ENCODE results near the gene MIA2.

Gene MIA2

DNA sequence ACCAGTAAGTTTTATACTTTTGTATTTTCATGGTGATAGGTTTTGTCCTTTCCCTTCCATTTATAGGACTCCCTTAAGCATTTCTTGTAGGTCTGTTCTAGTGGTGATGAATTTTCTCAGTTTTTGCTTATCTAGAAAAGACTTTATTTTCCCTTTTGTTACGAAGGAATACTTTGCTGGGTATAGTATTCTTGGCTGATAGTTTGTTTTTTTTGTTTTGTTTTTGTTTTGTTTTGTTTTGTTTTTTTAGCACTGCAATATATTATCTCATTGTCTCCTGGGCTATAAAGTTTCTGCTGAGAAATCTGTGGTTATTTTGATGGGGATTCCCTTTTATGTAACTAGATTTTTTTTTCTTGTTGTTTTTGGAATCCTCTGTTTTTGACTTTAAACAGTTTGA lies 130.8 kb downstream of the MIA2 start:
- Histone ChIP-seq H3K4me1 (ENCODE audit: insufficient read depth, low read length) (peaks cover 13% of the 10 kb centered on the region), H3K9me3 (ENCODE audit: control insufficient read depth, insufficient read depth, low read length) (no peaks in the 10 kb centered on the region), H3K9ac (ENCODE audit: low read depth, low read length) (no peak overlapping the region), H3K36me3 (ENCODE audit: insufficient read depth, low read length) (no peaks in the 10 kb centered on the region)

DNA sequence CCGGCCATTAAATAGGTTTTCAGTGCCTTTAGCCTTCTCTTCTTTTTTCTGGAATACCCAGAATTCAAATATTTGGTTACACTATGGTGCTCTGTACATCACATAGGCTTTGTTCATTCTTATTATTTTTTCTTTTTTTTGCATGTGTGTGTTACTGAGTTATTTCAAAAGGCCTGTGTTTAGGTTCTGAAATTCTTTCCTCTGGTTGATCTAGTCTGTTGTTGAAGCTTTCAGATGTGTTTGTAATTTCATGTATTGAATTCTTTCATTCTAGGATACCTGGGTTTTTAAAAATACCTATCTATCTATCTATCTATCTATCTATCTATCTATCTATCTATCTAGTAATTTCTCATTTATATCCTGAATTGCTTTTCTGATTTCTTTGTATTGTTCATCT lies 131.6 kb downstream of the MIA2 start:
- Histone ChIP-seq H3K4me1 (ENCODE audit: insufficient read depth, low read length) (peaks cover 13% of the 10 kb centered on the region), H3K9ac (ENCODE audit: low read depth, low read length) (no peak overlapping the region), H3K9me3 (ENCODE audit: control insufficient read depth, insufficient read depth, low read length) (no peaks in the 10 kb centered on the region), H3K36me3 (ENCODE audit: insufficient read depth, low read length) (no peaks in the 10 kb centered on the region)

GRCh38 chr14:39366460-39367386 lies 133.0 kb downstream of the MIA2 start:
- Histone ChIP-seq H3K9ac (ENCODE audit: low read depth, low read length) (no peak overlapping the region), H3K36me3 (ENCODE audit: insufficient read depth, low read length) (no peaks in the 10 kb centered on the region), H3K4me1 (ENCODE audit: insufficient read depth, low read length) (peaks cover 13% of the 10 kb centered on the region), H3K9me3 (ENCODE audit: control insufficient read depth, insufficient read depth, low read length) (no peaks in the 10 kb centered on the region)

DNA sequence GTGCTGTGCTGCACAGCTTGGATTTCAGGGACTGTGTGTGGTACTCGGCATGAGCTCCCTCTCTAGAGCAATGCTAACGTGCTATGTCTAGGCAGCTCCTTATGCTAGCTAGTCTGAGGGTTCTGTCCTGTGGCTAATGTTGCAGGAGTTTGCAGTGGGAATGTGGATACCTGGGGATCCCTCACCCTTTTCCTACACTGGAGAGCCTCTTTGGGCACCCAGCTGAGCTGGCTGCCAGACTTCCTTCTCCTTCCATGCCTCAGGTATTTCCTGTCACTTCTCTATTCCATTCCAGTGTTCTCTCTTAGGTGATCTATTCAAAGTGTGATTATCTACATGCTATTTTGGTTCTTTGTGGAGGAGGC lies 133.7 kb downstream of the MIA2 start:
- no peak overlapping the region for H3K9ac ChIP-seq (ENCODE audit: low read depth, low read length)
- peaks cover 13% of the 10 kb centered on the region for H3K4me1 ChIP-seq (ENCODE audit: insufficient read depth, low read length)
- no peaks in the 10 kb centered on the region for H3K9me3 ChIP-seq (ENCODE audit: control insufficient read depth, insufficient read depth, low read length)
- no peaks in the 10 kb centered on the region for H3K36me3 ChIP-seq (ENCODE audit: insufficient read depth, low read length)

GRCh38 chr14:39368261-39368959 lies 134.7 kb downstream of the MIA2 start:
- Histone ChIP-seq H3K36me3 (ENCODE audit: insufficient read depth, low read length) (no peaks in the 10 kb centered on the region), H3K9me3 (ENCODE audit: control insufficient read depth, insufficient read depth, low read length) (no peaks in the 10 kb centered on the region), H3K9ac (ENCODE audit: low read depth, low read length) (no peak overlapping the region), H3K4me1 (ENCODE audit: insufficient read depth, low read length) (peaks cover 13% of the 10 kb centered on the region)

DNA sequence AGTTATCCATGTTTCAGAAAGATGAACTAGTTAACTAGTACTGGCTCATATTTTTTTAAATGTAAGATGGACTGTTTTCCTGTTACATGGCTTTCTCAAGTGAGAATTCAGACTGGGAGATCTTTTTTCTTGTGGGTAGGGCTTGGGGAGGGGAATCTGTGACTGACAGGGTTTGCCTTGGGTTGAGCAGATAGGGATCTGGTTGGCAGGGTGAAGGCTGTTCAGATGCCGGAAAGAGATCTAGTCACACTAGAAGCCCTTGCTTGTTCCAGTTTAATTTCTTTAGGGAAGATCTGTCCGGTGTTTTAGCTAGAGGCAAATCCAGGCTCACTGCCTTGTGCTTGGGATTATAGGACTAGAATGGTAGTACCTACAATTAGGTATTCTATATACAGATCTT lies 135.3 kb downstream of the MIA2 start:
- no peaks in the 10 kb centered on the region for H3K36me3 ChIP-seq (ENCODE audit: insufficient read depth, low read length)
- no peak overlapping the region for H3K9ac ChIP-seq (ENCODE audit: low read depth, low read length)
- H3K9me3 ChIP-seq (ENCODE audit: control insufficient read depth, insufficient read depth, low read length): no peaks in the 10 kb centered on the region
- peaks cover 13% of the 10 kb centered on the region for H3K4me1 ChIP-seq (ENCODE audit: insufficient read depth, low read length)

DNA sequence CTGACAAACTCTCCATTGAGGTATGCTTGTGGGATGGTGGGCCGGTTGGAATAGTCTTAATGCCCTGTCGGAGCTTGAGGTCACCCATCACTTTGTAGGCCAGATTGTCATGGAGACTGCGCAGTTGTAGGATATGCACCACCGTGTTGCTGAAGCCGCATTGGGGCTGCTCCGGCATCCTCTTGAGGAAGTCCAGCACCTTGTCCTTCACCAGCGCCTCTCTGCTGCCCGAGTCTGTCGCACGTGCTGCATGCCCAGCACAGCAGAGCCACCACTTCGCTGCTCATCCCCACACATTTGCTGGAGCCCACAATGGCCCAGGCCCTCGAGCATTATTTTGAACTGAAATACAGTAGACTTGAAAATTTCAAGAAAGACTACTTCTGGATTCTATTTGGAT lies 136.7 kb downstream of the MIA2 start:
- Histone ChIP-seq H3K9ac (ENCODE audit: low read depth, low read length) (no peak overlapping the region), H3K36me3 (ENCODE audit: insufficient read depth, low read length) (no peaks in the 10 kb centered on the region), H3K9me3 (ENCODE audit: control insufficient read depth, insufficient read depth, low read length) (no peaks in the 10 kb centered on the region), H3K4me1 (ENCODE audit: insufficient read depth, low read length) (peaks cover 13% of the 10 kb centered on the region)

DNA sequence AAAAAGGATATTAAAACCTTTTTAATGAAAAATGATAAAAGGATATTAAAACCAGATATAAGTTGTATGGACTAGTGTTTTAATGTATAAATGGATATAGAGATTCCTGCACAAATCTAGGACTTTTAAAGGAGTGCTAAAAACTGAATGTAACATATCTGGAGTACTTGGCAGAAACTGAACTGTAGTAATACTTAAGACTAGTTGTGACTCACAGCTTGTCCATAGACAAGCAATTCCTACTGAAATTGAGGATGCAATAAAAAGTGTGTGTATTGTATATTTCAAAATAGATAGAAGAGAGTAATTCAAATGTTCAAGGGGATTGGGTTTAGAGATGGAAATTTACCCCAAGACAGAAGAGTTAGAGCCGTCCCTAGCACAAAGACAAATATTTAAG lies 138.9 kb downstream of the MIA2 start:
- Histone ChIP-seq H3K36me3 (ENCODE audit: insufficient read depth, low read length) (no peaks in the 10 kb centered on the region), H3K9ac (ENCODE audit: low read depth, low read length) (no peak overlapping the region), H3K9me3 (ENCODE audit: control insufficient read depth, insufficient read depth, low read length) (no peaks in the 10 kb centered on the region), H3K4me1 (ENCODE audit: insufficient read depth, low read length) (peaks cover 12% of the 10 kb centered on the region)

DNA sequence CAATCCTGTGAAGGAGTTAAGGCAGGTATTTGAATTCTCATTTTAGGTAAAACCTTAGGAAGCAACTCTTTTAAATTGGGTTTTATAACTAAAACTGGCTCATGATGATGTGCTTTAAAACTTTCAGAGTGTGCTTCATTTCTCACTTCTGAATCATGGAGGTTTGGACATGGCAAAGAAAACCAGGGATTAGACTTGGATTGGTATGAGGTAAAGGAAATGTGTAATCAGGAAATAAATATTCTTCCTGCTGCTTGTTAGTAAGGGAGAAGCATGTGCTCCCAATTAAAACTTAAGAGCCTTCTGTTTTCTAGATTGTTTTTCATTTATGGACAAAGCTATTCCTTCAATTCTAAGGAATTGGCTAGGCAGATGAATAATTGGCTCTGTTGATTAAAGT lies 141.1 kb downstream of the MIA2 start:
- Histone ChIP-seq H3K36me3 (ENCODE audit: insufficient read depth, low read length) (no peaks in the 10 kb centered on the region), H3K4me1 (ENCODE audit: insufficient read depth, low read length) (peaks cover 7% of the 10 kb centered on the region), H3K9me3 (ENCODE audit: control insufficient read depth, insufficient read depth, low read length) (no peaks in the 10 kb centered on the region), H3K9ac (ENCODE audit: low read depth, low read length) (no peak overlapping the region)

DNA sequence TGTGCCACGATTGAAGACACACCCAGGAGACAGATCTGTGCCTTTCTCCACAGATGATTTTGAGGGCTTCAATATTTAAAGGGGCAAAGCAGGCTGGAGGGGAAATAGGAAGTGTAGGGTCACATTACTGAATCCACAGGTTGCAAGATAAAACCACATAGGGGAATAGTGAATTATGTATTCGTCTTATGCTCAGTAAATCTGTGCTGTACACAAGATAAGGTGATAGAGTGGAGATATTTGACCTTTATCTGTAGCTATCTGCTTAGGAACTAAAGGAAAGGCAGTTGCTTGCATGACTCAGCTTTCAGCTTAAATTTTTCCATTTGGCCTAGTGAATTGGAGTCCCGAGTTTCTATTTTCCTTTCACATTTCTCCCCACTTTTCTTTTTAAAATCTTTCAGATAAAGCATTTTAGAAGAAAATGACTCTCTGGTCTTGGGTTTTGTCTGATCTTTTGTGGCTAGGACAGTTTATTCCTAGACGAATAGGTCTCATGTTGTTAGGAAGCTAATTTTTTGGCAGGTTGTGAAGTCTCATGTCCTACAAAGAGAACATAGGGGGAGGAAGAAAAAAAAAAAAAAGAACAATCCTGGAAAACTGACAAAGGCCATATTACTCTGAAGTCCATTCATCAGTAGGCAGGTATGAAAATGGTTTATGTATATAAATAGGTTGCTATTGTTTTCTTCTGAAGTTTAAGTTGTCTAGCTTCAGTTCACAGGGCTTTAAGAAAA lies 143.1 kb downstream of the MIA2 start:
- H3K36me3 ChIP-seq (ENCODE audit: insufficient read depth, low read length): no peaks in the 10 kb centered on the region
- H3K4me1 ChIP-seq (ENCODE audit: insufficient read depth, low read length): peaks cover 7% of the 10 kb centered on the region
- no peaks in the 10 kb centered on the region for H3K9me3 ChIP-seq (ENCODE audit: control insufficient read depth, insufficient read depth, low read length)
- H3K9ac ChIP-seq (ENCODE audit: low read depth, low read length): 0 out of 2 replicates have a peak overlapping the region, but pooled peaks have one; percentile 4

GRCh38 chr14:39381366-39381765 lies 147.7 kb downstream of the MIA2 start:
- Histone ChIP-seq H3K36me3 (ENCODE audit: insufficient read depth, low read length) (no peaks in the 10 kb centered on the region), H3K9me3 (ENCODE audit: control insufficient read depth, insufficient read depth, low read length) (no peaks in the 10 kb centered on the region), H3K9ac (ENCODE audit: low read depth, low read length) (no peak overlapping the region), H3K4me1 (ENCODE audit: insufficient read depth, low read length) (peaks cover 7% of the 10 kb centered on the region)

DNA sequence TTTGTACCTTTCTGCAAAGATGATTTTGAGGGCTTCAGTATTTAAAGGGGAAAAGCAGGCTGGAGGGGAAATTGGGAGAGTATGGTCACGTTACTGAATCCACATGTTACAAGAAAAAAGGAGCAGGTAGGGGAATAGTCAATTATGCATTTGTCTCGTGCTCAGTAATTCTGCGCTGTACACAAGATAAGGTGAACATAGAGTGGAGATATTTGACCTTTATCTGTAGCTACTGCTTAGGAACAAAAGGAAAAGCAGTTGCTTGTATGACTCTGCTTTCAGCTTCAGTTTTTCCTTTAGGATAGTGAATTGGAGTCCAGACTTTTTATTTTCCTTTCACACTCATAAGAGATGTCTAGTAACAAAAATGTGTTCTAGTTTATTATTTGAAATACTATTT lies 148.7 kb downstream of the MIA2 start:
- H3K36me3 ChIP-seq (ENCODE audit: insufficient read depth, low read length): no peaks in the 10 kb centered on the region
- H3K4me1 ChIP-seq (ENCODE audit: insufficient read depth, low read length): no peaks in the 10 kb centered on the region
- H3K9ac ChIP-seq (ENCODE audit: low read depth, low read length): no peak overlapping the region
- no peaks in the 10 kb centered on the region for H3K9me3 ChIP-seq (ENCODE audit: control insufficient read depth, insufficient read depth, low read length)

- no peaks in the 10 kb centered on the region for H3K36me3 ChIP-seq (ENCODE audit: insufficient read depth, low read length)
- H3K9ac ChIP-seq (ENCODE audit: low read depth, low read length): no peak overlapping the region
- H3K4me1 ChIP-seq (ENCODE audit: insufficient read depth, low read length): no peaks in the 10 kb centered on the region
- H3K9me3 ChIP-seq (ENCODE audit: control insufficient read depth, insufficient read depth, low read length): no peaks in the 10 kb centered on the region
These were observed 149.4 kb downstream of the MIA2 start for GRCh38 chr14:39383026-39383660.

- no peaks in the 10 kb centered on the region for H3K4me1 ChIP-seq (ENCODE audit: insufficient read depth, low read length)
These were observed 150.0 kb downstream of the MIA2 start for GRCh38 chr14:39383741-39384140.

More at GRCh38 chr14:39383741-39384140, 150.0 kb downstream of the MIA2 start:
- no peak overlapping the region for H3K9ac ChIP-seq (ENCODE audit: low read depth, low read length)
- no peaks in the 10 kb centered on the region for H3K9me3 ChIP-seq (ENCODE audit: control insufficient read depth, insufficient read depth, low read length)
- no peaks in the 10 kb centered on the region for H3K36me3 ChIP-seq (ENCODE audit: insufficient read depth, low read length)

All from ES-I3 (cell line).